ENCODE data around the gene SLC8A3.

GRCh38 chr14:70094631-70095030, 94.1 kb downstream of the SLC8A3 start:
- TF ChIP-seq CTCF (IDR thresholded peaks at IDR 0.05): no peak
- no peak for TF ChIP-seq POLR2A (IDR thresholded peaks at IDR 0.05)
